Hepatocyte (in vitro differentiated cells): Measurements from ENCODE around the gene C1QTNF8. TPM values are rescaled to one million over a fixed set of nuclear protein-coding genes. Genes with fewer than 3 reads are reported as not detected.

Experiments
- DNase-seq: peaks from one replicate; pipeline ENCODE4 v3.0.0-alpha.2; 2016; ENCODE audit warnings: low spot score
- H2AFZ ChIP-seq: fragments of 200-600 bp; sonication (generic); 2 replicates; pipeline ENCODE4 v1.6.0; 2016; ENCODE audit warnings: antibody characterized with exemption, mild to moderate bottlenecking
- H3K27ac ChIP-seq: fragments of 200-600 bp; sonication (generic); 2 replicates; pipeline ENCODE4 v1.5.1; 2016; ENCODE audit warnings: mild to moderate bottlenecking
- H3K27me3 ChIP-seq: fragments of 200-600 bp; sonication (generic); 2 replicates; pipeline ENCODE4 v1.6.1; 2016
- H3K36me3 ChIP-seq: fragments of 200-600 bp; sonication (generic); replicated peaks from 2 replicates; pipeline ENCODE4 v1.5.1; 2016; ENCODE audit warnings: low read depth; ENCODE audit not compliant: insufficient read depth
- H3K4me1 ChIP-seq: fragments of 200-600 bp; sonication (generic); 2 replicates; pipeline ENCODE4 v1.5.1; 2016; ENCODE audit warnings: mild to moderate bottlenecking, moderate library complexity; ENCODE audit not compliant: insufficient read depth
- H3K4me2 ChIP-seq: fragments of 200-600 bp; sonication (generic); 2 replicates; pipeline ENCODE4 v1.6.0; 2016
- H3K4me3 ChIP-seq: fragments of 200-600 bp; sonication (generic); 2 replicates; pipeline ENCODE4 v1.5.1; 2016; ENCODE audit warnings: mild to moderate bottlenecking
- H3K79me2 ChIP-seq: fragments of 200-600 bp; sonication (generic); 2 replicates; pipeline ENCODE4 v1.6.0; 2017; ENCODE audit warnings: mild to moderate bottlenecking
- H3K9me2 ChIP-seq: fragments of 200-600 bp; sonication (generic); replicated peaks from 2 replicates; pipeline ENCODE4 v1.6.0; 2017; ENCODE audit warnings: mild to moderate bottlenecking; ENCODE audit not compliant: insufficient read depth
- H3K9me3 ChIP-seq: fragments of 200-600 bp; sonication (generic); 2 replicates; pipeline ENCODE4 v1.5.1; 2016; ENCODE audit warnings: low read depth, mild to moderate bottlenecking
- H4K20me1 ChIP-seq: fragments of 200-600 bp; sonication (generic); 2 replicates; pipeline ENCODE4 v1.6.0; 2016; ENCODE audit warnings: mild to moderate bottlenecking; ENCODE audit not compliant: insufficient read depth, poor library complexity, severe bottlenecking
- CTCF ChIP-seq: fragments of 200-600 bp; sonication (generic); IDR thresholded peaks from 2 replicates; pipeline ENCODE4 v1.5.1; 2016; ENCODE audit warnings: antibody characterized with exemption, mild to moderate bottlenecking; ENCODE audit not compliant: poor library complexity
- EZH2 ChIP-seq: fragments of 200-600 bp; sonication (generic); IDR thresholded peaks from 2 replicates; pipeline ENCODE4 v1.6.1; 2016; ENCODE audit warnings: antibody characterized with exemption, mild to moderate bottlenecking, borderline replicate concordance
- EZH2phosphoT487 ChIP-seq: fragments of 200-600 bp; sonication (generic); IDR thresholded peaks from one replicate; pipeline ENCODE4 v1.6.1; 2018; ENCODE audit warnings: antibody characterized with exemption, mild to moderate bottlenecking, low read depth, moderate library complexity; ENCODE audit not compliant: unreplicated experiment, severe bottlenecking
- WGBS: methylation state at CpG from one replicate; pipeline ENCODE4 v1.1.6; 2016; ENCODE audit warnings: low lambda C conversion rate; ENCODE audit errors: missing lambda C conversion rate; 5-methylcytosine and 5-hydroxymethylcytosine counted together
- polyA plus RNA-seq: library from polyadenylated mRNA; unstranded; fragments of >200 nt; fragmentation: Nextera tagmentation; extraction: Ambion mirVana; gene quantifications from 2 replicates; pipeline ENCODE4 v1.2.1, GENCODE V29; 2016
- total RNA-seq: library from RNA; depleted of rRNA; stranded (reverse); fragments of >200 nt; gene quantifications from 2 replicates; pipeline ENCODE4 v1.2.3, GENCODE V29; 2014

C1QTNF8 gene
- total and polyA plus RNA-seq, 2 experiments from 2014 or later: not detected

- H3K27ac ChIP-seq: no peak overlapping the region
- H3K4me2 ChIP-seq: no peak overlapping the region
- H2AFZ ChIP-seq: no peak overlapping the region
- H3K4me3 ChIP-seq: no peak overlapping the region
- H4K20me1 ChIP-seq: no peaks in the 10 kb centered on the region
- no peaks in the 10 kb centered on the region for H3K27me3 ChIP-seq
- no peak for DNase-seq
- no peaks in the 10 kb centered on the region for H3K4me1 ChIP-seq
- no peaks in the 10 kb centered on the region for H3K9me3 ChIP-seq
- no peaks in the 10 kb centered on the region for H3K79me2 ChIP-seq
- no peaks in the 10 kb centered on the region for H3K36me3 ChIP-seq
- no peak for TF ChIP-seq CTCF
- TF ChIP-seq EZH2phosphoT487: no peak
- TF ChIP-seq EZH2: no peak
- no peaks in the 10 kb centered on the region for H3K9me2 ChIP-seq
- WGBS: 85% methylated on average over 22 of the region's 23 CpGs
Observed at GRCh38 chr16:1143761-1144450, 47.9 kb upstream of the C1QTNF8 start.

- Histone ChIP-seq H3K4me2 (no peak overlapping the region), H3K36me3 (no peaks in the 10 kb centered on the region), H3K79me2 (no peaks in the 10 kb centered on the region), H3K27me3 (no peaks in the 10 kb centered on the region), H3K9me2 (no peaks in the 10 kb centered on the region), H3K4me3 (no peak overlapping the region), H2AFZ (no peak overlapping the region), H4K20me1 (no peaks in the 10 kb centered on the region), H3K27ac (no peak overlapping the region), H3K9me3 (no peaks in the 10 kb centered on the region), H3K4me1 (no peaks in the 10 kb centered on the region)
- WGBS: 83% methylated on average over 18 of the region's 19 CpGs
- DNase-seq: no peak
- TF ChIP-seq CTCF: no peak
- no peak for TF ChIP-seq EZH2phosphoT487
- no peak for TF ChIP-seq EZH2
Observed at GRCh38 chr16:1142911-1143310, 46.9 kb upstream of the C1QTNF8 start.

GRCh38 chr16:1141716-1142115 lies 45.7 kb upstream of the C1QTNF8 start:
- TF ChIP-seq EZH2phosphoT487 (no peak), EZH2 (no peak), CTCF (no peak)
- no peaks in the 10 kb centered on the region for H4K20me1 ChIP-seq

More at GRCh38 chr16:1141716-1142115, 45.7 kb upstream of the C1QTNF8 start:
- no peaks in the 10 kb centered on the region for H3K27me3 ChIP-seq
- WGBS: 88% methylated on average over 7 of the region's 8 CpGs
- DNase-seq: no peak
- no peak overlapping the region for H3K4me3 ChIP-seq
- no peak overlapping the region for H3K4me2 ChIP-seq
- H3K4me1 ChIP-seq: no peaks in the 10 kb centered on the region
- H3K9me2 ChIP-seq: no peaks in the 10 kb centered on the region
- H2AFZ ChIP-seq: no peak overlapping the region
- H3K9me3 ChIP-seq: no peaks in the 10 kb centered on the region
- H3K79me2 ChIP-seq: no peaks in the 10 kb centered on the region
- H3K36me3 ChIP-seq: no peaks in the 10 kb centered on the region
- no peak overlapping the region for H3K27ac ChIP-seq
